Osteocyte (in vitro differentiated cells): ENCODE results near the gene GDPD2. TPM values are rescaled to one million over a fixed set of nuclear protein-coding genes. Genes with fewer than 3 reads are reported as not detected.
"Not testable (repeated sequence)": the region's sequence is repeated elsewhere in the genome, so short reads cannot be mapped to it uniquely, and the experiment has no call there.

Source experiments
- DNase-seq: peaks from one replicate; pipeline ENCODE4 v3.0.0; 2021; ENCODE audit warnings: mixed read lengths; ENCODE audit not compliant: unreplicated experiment; ENCODE audit errors: extremely low spot score
- H3K27ac Mint-ChIP-seq: one replicate; pipeline ENCODE4 v1.8.0; 2021; ENCODE audit warnings: mild to moderate bottlenecking, mixed read lengths; ENCODE audit not compliant: unreplicated experiment
- H3K27me3 Mint-ChIP-seq: one replicate; pipeline ENCODE4 v1.8.0; 2021; ENCODE audit warnings: mixed read lengths; ENCODE audit not compliant: unreplicated experiment
- H3K36me3 Mint-ChIP-seq: one replicate; pipeline ENCODE4 v1.8.0; 2021; ENCODE audit warnings: mixed read lengths; ENCODE audit not compliant: unreplicated experiment
- H3K4me1 Mint-ChIP-seq: one replicate; pipeline ENCODE4 v1.8.0; 2021; ENCODE audit warnings: mixed read lengths; ENCODE audit not compliant: unreplicated experiment
- H3K4me3 Mint-ChIP-seq: one replicate; pipeline ENCODE4 v1.8.0; 2021; ENCODE audit warnings: mild to moderate bottlenecking, moderate library complexity, mixed read lengths; ENCODE audit not compliant: unreplicated experiment
- H3K9me3 Mint-ChIP-seq: one replicate; pipeline ENCODE4 v1.8.0; 2021; ENCODE audit warnings: mixed read lengths; ENCODE audit not compliant: unreplicated experiment
- long read RNA-seq: library from polyadenylated mRNA; unstranded; transcript quantifications from one replicate; pipeline ENCODE4 v2.0.0, GENCODE V29; 2021
- total RNA-seq: library from RNA; stranded (reverse); gene quantifications from 2 replicates; pipeline ENCODE4 v1.2.1, GENCODE V29; 2021
- TF ChIP-seq, protein P1 (sequence below): fragments of 200-600 bp; sonication (generic); IDR thresholded peaks from 2 replicates; pipeline ENCODE4 v1.5.0; 2021; ENCODE audit warnings: antibody characterized with exemption, mild to moderate bottlenecking, moderate library complexity

GDPD2 gene
- total RNA-seq = not detected in 2 replicates
- long read RNA-seq = 0 reads

DNA sequence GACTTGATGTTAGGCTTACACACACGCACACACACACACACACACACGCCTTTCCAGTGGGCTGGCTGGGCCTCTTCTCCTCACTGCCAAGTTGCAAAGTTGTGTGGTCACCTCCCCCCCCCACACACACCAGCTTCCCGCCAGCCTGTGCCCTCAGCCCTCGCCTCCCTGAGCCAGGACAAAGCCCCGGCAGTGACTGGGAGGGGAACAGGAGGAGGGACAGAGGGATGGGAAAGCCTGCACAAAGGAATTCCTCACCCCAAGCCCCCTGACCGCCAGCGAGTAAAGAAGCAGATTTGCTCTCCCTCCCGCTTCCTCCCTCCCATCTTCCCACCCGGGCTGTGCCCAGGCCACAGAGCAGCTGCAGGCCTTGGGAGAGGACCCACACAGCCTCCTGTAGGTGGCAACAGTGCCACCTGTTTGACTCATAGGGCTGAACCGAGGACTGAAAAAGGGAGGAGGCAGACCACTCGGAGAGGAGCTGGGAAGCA lies at the start of gene GDPD2:
TSS of gene GDPD2 (plus strand) at position 464 of the 491 bp plus-strand sequence. CDS start 1,671 bp downstream, outside the sequence.
- Mint-ChIP-seq H3K4me1 (no peaks in the 10 kb centered on the region), H3K27ac (no peak within 1 kb of the TSS), H3K36me3 (no peaks in the 10 kb centered on the region), H3K4me3 (no peak within 1 kb of the TSS), H3K27me3 (no peaks in the 10 kb centered on the region), H3K9me3 (no peaks in the 10 kb centered on the region)
- no peak for DNase-seq
- TF ChIP-seq, protein P1, sequence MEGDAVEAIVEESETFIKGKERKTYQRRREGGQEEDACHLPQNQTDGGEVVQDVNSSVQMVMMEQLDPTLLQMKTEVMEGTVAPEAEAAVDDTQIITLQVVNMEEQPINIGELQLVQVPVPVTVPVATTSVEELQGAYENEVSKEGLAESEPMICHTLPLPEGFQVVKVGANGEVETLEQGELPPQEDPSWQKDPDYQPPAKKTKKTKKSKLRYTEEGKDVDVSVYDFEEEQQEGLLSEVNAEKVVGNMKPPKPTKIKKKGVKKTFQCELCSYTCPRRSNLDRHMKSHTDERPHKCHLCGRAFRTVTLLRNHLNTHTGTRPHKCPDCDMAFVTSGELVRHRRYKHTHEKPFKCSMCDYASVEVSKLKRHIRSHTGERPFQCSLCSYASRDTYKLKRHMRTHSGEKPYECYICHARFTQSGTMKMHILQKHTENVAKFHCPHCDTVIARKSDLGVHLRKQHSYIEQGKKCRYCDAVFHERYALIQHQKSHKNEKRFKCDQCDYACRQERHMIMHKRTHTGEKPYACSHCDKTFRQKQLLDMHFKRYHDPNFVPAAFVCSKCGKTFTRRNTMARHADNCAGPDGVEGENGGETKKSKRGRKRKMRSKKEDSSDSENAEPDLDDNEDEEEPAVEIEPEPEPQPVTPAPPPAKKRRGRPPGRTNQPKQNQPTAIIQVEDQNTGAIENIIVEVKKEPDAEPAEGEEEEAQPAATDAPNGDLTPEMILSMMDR = peak; percentile 23

- no peak for DNase-seq
- Mint-ChIP-seq H3K4me3 (no peak overlapping the region), H3K27me3 (no peaks in the 10 kb centered on the region), H3K4me1 (no peaks in the 10 kb centered on the region), H3K36me3 (no peaks in the 10 kb centered on the region), H3K27ac (no peak overlapping the region), H3K9me3 (peaks cover 13% of the 10 kb centered on the region)
- TF ChIP-seq, protein P1 = no peak
Measured at GRCh38 chrX:70386235-70386634, 36.9 kb upstream of the GDPD2 start.

- peak overlapping the region; percentile 41 for H3K27ac Mint-ChIP-seq
- no peaks in the 10 kb centered on the region for H3K4me1 Mint-ChIP-seq
- peaks cover 5% of the 10 kb centered on the region for H3K9me3 Mint-ChIP-seq
- no peak overlapping the region for H3K4me3 Mint-ChIP-seq
- TF ChIP-seq, protein P1 = no peak
- H3K36me3 Mint-ChIP-seq = no peaks in the 10 kb centered on the region
- DNase-seq = no peak
- no peaks in the 10 kb centered on the region for H3K27me3 Mint-ChIP-seq
Measured at GRCh38 chrX:70398899-70399298, 24.2 kb upstream of the GDPD2 start.

- not testable (repeated sequence) for H3K9me3 Mint-ChIP-seq, H3K36me3 Mint-ChIP-seq, H3K4me3 Mint-ChIP-seq, DNase-seq, H3K27ac Mint-ChIP-seq, H3K27me3 Mint-ChIP-seq, H3K4me1 Mint-ChIP-seq
Measured at GRCh38 chrX:70400181-70400580, 22.9 kb upstream of the GDPD2 start.

- no peak overlapping the region for H3K4me3 Mint-ChIP-seq
- no peak overlapping the region for H3K27ac Mint-ChIP-seq
- no peak for DNase-seq
- no peaks in the 10 kb centered on the region for H3K36me3 Mint-ChIP-seq
- H3K9me3 Mint-ChIP-seq = no peaks in the 10 kb centered on the region
- H3K27me3 Mint-ChIP-seq = no peaks in the 10 kb centered on the region
- TF ChIP-seq, protein P1 = no peak
- H3K4me1 Mint-ChIP-seq = no peaks in the 10 kb centered on the region
Measured at GRCh38 chrX:70402721-70403120, 20.4 kb upstream of the GDPD2 start.

- Mint-ChIP-seq H3K9me3 (no peaks in the 10 kb centered on the region), H3K4me1 (no peaks in the 10 kb centered on the region), H3K4me3 (no peak overlapping the region), H3K27ac (no peak overlapping the region), H3K27me3 (no peaks in the 10 kb centered on the region), H3K36me3 (no peaks in the 10 kb centered on the region)
- TF ChIP-seq, protein P1 = no peak
- no peak for DNase-seq
Measured at GRCh38 chrX:70405003-70405402, 18.1 kb upstream of the GDPD2 start.
